HEK293 (cell line): ENCODE measurements around the gene CD74.
A peak's percentile ranks its signal among the peaks of the same experiment; 100 is the strongest.

Experiments
- FEZF1 ChIP-seq: fragments of 450-650 bp; formaldehyde crosslinking; IDR thresholded peaks from 2 replicates; pipeline ENCODE4 v1.5.1; 2016; ENCODE audit warnings: missing biosample characterization, missing genetic modification characterization
- IKZF3 ChIP-seq: fragments of 450-650 bp; IDR thresholded peaks from 2 replicates; pipeline ENCODE4 v1.5.0; 2018; ENCODE audit warnings: missing biosample characterization, mild to moderate bottlenecking, missing genetic modification characterization, moderate library complexity
- KLF8 ChIP-seq: fragments of 450-650 bp; formaldehyde crosslinking; IDR thresholded peaks from 2 replicates; pipeline ENCODE4 v1.5.1; 2016; ENCODE audit warnings: missing biosample characterization, missing genetic modification characterization
- TCF7L2 ChIP-seq: IDR thresholded peaks from 2 replicates; pipeline ENCODE4 v1.6.1; 2011; ENCODE audit warnings: low read depth, mild to moderate bottlenecking, inconsistent platforms, low read length, moderate library complexity, borderline replicate concordance
- ZNF121 ChIP-seq: fragments of 450-650 bp; formaldehyde crosslinking; IDR thresholded peaks from 2 replicates; pipeline ENCODE4 v1.5.1; 2016; ENCODE audit warnings: missing biosample characterization, missing genetic modification characterization
- ZNF16 ChIP-seq: fragments of 450-650 bp; formaldehyde crosslinking; IDR thresholded peaks from 2 replicates; pipeline ENCODE4 v1.5.1; 2016; ENCODE audit warnings: low read depth, missing biosample characterization, missing genetic modification characterization
- ZNF175 ChIP-seq: fragments of 450-650 bp; formaldehyde crosslinking; IDR thresholded peaks from 2 replicates; pipeline ENCODE4 v1.5.1; 2016; ENCODE audit warnings: missing biosample characterization, missing genetic modification characterization
- ZNF239 ChIP-seq: fragments of 450-650 bp; formaldehyde crosslinking; IDR thresholded peaks from 2 replicates; pipeline ENCODE4 v1.5.1; 2016; ENCODE audit warnings: missing biosample characterization, missing genetic modification characterization
- ZNF324 ChIP-seq: fragments of 450-650 bp; formaldehyde crosslinking; IDR thresholded peaks from 2 replicates; pipeline ENCODE4 v1.5.1; 2016; ENCODE audit warnings: missing biosample characterization, missing genetic modification characterization
- ZNF335 ChIP-seq: fragments of 450-650 bp; formaldehyde crosslinking; conservative IDR thresholded peaks from 2 replicates; pipeline ENCODE4 v1.5.1; 2016; ENCODE audit warnings: missing biosample characterization, missing genetic modification characterization
- ZNF341 ChIP-seq: fragments of 450-650 bp; formaldehyde crosslinking; IDR thresholded peaks from 2 replicates; pipeline ENCODE4; 2016; ENCODE audit warnings: low read depth, missing biosample characterization, missing genetic modification characterization
- ZNF350 ChIP-seq: fragments of 450-650 bp; formaldehyde crosslinking; IDR thresholded peaks from 2 replicates; pipeline ENCODE4 v1.5.0; 2017; ENCODE audit warnings: missing biosample characterization, mild to moderate bottlenecking, missing genetic modification characterization
- ZNF433 ChIP-seq: fragments of 450-650 bp; formaldehyde crosslinking; IDR thresholded peaks from 2 replicates; pipeline ENCODE4 v1.5.1; 2016; ENCODE audit warnings: missing biosample characterization, missing genetic modification characterization, low read depth
- ZNF530 ChIP-seq: fragments of 450-650 bp; formaldehyde crosslinking; IDR thresholded peaks from 2 replicates; pipeline ENCODE4 v1.5.1; 2016; ENCODE audit warnings: low read depth, missing biosample characterization, missing genetic modification characterization
- ZNF544 ChIP-seq: fragments of 450-650 bp; formaldehyde crosslinking; IDR thresholded peaks from 2 replicates; pipeline ENCODE4 v1.5.0; 2017; ENCODE audit warnings: missing biosample characterization, missing genetic modification characterization
- ZNF600 ChIP-seq: fragments of 450-650 bp; formaldehyde crosslinking; IDR thresholded peaks from 2 replicates; pipeline ENCODE4 v1.5.1; 2016; ENCODE audit warnings: missing biosample characterization, missing genetic modification characterization
- ZNF621 ChIP-seq: fragments of 450-650 bp; formaldehyde crosslinking; IDR thresholded peaks from 2 replicates; pipeline ENCODE4 v1.5.1; 2017; ENCODE audit warnings: missing biosample characterization, missing genetic modification characterization
- ZNF664 ChIP-seq: fragments of 450-650 bp; formaldehyde crosslinking; IDR thresholded peaks from 2 replicates; pipeline ENCODE4 v1.5.1; 2016; ENCODE audit warnings: missing biosample characterization, missing genetic modification characterization
- ZNF777 ChIP-seq: fragments of 450-650 bp; formaldehyde crosslinking; IDR thresholded peaks from 2 replicates; pipeline ENCODE4 v1.5.1; 2017; ENCODE audit warnings: missing biosample characterization, missing genetic modification characterization, borderline replicate concordance
- ZXDB ChIP-seq: fragments of 450-650 bp; formaldehyde crosslinking; IDR thresholded peaks from 2 replicates; pipeline ENCODE4 v1.5.1; 2016; ENCODE audit warnings: missing biosample characterization, missing genetic modification characterization
- TF ChIP-seq, protein P1 (sequence below): sonication (generic); formaldehyde crosslinking; IDR thresholded peaks from 2 replicates; pipeline ENCODE4 v1.8.1; 2022; ENCODE audit warnings: mild to moderate bottlenecking, moderate library complexity, missing genetic modification reagents
- TF ChIP-seq, protein P2 (sequence below): fragments of 450-650 bp; formaldehyde crosslinking; IDR thresholded peaks from 2 replicates; pipeline ENCODE4 v1.5.1; 2016; ENCODE audit warnings: missing biosample characterization, missing genetic modification characterization, low read depth
- TF ChIP-seq, protein P3 (sequence below): fragments of 450-650 bp; formaldehyde crosslinking; IDR thresholded peaks from 2 replicates; pipeline ENCODE4 v1.5.1; 2016; ENCODE audit warnings: missing biosample characterization, missing genetic modification characterization
- TF ChIP-seq, protein P4 (sequence below): fragments of 450-650 bp; formaldehyde crosslinking; IDR thresholded peaks from 2 replicates; pipeline ENCODE4 v1.5.1; 2017; ENCODE audit warnings: missing biosample characterization, missing genetic modification characterization
- TF ChIP-seq, protein P5 (sequence below): fragments of 450-650 bp; formaldehyde crosslinking; IDR thresholded peaks from 2 replicates; pipeline ENCODE4; 2016; ENCODE audit warnings: missing biosample characterization, missing genetic modification characterization
- TF ChIP-seq, protein P6 (sequence below): fragments of 450-650 bp; formaldehyde crosslinking; IDR thresholded peaks from 2 replicates; pipeline ENCODE4 v1.5.1; 2016; ENCODE audit warnings: missing biosample characterization, missing genetic modification characterization, low read depth
- TF ChIP-seq, protein P7 (sequence below): fragments of 450-650 bp; formaldehyde crosslinking; IDR thresholded peaks from 2 replicates; pipeline ENCODE4 v1.5.1; 2016; ENCODE audit warnings: missing biosample characterization, missing genetic modification characterization

The CD74 gene

DNA sequence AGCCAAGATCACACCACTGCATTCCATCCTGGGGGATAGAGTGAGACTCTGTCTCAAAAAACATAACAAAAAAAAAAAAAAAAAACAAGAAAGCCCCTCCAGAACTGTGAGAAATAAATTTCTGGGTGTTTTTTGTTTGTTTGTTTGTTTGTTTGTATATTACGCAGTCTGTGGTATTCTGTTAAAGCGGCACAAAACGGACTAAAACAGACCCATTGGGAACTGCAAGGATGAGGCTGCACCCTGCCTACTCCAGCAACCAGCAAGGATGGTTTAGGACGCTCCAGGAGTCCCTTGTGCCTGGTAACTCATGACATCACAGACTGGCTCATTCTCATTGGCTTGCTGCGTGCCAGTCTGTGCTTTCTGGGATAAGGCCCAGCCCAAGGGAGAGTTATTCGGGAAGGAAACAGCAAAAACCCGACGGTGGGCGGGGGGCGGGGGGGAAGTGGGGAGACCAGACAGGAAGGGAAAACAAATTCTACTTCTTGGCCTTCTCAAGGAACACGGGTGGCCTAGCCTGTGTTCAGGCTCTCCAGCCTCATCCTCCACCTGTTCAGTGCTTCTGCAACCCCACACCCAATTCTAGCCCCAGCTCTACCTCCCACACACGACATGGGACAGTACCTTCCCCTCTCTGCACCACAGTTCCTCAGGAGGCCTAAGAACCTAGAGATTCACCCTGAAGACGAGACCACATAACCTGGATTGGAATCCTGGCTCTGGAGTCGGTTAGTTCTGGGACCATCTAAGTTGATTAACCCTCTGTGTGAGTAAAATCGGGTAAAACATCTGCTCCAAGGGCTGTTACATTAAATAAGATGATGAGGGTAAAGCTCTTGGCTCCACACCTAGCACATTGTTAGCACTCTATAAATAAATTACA lies 2.8 kb downstream of the CD74 start (continued):
- TF ChIP-seq, protein P1, sequence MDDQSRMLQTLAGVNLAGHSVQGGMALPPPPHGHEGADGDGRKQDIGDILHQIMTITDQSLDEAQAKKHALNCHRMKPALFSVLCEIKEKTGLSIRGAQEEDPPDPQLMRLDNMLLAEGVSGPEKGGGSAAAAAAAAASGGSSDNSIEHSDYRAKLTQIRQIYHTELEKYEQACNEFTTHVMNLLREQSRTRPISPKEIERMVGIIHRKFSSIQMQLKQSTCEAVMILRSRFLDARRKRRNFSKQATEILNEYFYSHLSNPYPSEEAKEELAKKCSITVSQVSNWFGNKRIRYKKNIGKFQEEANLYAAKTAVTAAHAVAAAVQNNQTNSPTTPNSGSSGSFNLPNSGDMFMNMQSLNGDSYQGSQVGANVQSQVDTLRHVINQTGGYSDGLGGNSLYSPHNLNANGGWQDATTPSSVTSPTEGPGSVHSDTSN (CRISPR knock-in tag): no peak
- no peak for TF ChIP-seq ZNF324 (tag by site-specific recombination)
- no peak for TF ChIP-seq ZNF121 (tag by site-specific recombination)
- no peak for TF ChIP-seq ZNF544 (tag by site-specific recombination)
- TF ChIP-seq, protein P2, sequence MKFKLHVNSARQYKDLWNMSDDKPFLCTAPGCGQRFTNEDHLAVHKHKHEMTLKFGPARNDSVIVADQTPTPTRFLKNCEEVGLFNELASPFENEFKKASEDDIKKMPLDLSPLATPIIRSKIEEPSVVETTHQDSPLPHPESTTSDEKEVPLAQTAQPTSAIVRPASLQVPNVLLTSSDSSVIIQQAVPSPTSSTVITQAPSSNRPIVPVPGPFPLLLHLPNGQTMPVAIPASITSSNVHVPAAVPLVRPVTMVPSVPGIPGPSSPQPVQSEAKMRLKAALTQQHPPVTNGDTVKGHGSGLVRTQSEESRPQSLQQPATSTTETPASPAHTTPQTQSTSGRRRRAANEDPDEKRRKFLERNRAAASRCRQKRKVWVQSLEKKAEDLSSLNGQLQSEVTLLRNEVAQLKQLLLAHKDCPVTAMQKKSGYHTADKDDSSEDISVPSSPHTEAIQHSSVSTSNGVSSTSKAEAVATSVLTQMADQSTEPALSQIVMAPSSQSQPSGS (tag by site-specific recombination): peak; percentile 83
- TF ChIP-seq ZNF175: no peak
- TF ChIP-seq ZNF433: no peak
- TF ChIP-seq ZNF777 (tag by site-specific recombination): peak; percentile 90
- no peak for TF ChIP-seq ZNF530 (tag by site-specific recombination)
- TF ChIP-seq ZNF664: 0 out of 2 replicates have a peak, but pooled peaks have one; percentile 51
- TF ChIP-seq IKZF3: peak; percentile 75
- no peak; the same call in 1 of the 2 replicates for TF ChIP-seq ZNF341 (tag by site-specific recombination)
- TF ChIP-seq, protein P3, sequence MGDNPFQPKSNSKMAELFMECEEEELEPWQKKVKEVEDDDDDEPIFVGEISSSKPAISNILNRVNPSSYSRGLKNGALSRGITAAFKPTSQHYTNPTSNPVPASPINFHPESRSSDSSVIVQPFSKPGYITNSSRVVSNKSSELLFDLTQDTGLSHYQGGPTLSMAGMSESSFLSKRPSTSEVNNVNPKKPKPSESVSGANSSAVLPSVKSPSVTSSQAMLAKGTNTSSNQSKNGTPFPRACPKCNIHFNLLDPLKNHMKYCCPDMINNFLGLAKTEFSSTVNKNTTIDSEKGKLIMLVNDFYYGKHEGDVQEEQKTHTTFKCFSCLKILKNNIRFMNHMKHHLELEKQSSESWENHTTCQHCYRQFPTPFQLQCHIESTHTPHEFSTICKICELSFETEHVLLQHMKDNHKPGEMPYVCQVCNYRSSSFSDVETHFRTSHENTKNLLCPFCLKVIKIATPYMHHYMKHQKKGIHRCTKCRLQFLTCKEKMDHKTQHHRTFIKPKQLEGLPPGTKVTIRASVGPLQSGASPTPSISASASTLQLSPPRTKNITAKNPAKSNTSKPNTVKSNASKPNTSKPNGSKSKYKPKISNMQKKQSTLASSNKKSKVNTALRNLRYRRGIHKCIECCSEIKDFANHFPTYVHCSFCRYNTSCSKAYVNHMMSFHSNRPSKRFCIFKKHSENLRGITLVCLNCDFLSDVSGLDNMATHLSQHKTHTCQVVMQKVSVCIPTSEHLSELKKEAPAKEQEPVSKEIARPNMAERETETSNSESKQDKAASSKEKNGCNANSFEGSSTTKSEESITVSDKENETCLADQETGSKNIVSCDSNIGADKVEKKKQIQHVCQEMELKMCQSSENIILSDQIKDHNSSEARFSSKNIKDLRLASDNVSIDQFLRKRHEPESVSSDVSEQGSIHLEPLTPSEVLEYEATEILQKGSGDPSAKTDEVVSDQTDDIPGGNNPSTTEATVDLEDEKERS (tag by site-specific recombination): no peak
- TF ChIP-seq, protein P4, sequence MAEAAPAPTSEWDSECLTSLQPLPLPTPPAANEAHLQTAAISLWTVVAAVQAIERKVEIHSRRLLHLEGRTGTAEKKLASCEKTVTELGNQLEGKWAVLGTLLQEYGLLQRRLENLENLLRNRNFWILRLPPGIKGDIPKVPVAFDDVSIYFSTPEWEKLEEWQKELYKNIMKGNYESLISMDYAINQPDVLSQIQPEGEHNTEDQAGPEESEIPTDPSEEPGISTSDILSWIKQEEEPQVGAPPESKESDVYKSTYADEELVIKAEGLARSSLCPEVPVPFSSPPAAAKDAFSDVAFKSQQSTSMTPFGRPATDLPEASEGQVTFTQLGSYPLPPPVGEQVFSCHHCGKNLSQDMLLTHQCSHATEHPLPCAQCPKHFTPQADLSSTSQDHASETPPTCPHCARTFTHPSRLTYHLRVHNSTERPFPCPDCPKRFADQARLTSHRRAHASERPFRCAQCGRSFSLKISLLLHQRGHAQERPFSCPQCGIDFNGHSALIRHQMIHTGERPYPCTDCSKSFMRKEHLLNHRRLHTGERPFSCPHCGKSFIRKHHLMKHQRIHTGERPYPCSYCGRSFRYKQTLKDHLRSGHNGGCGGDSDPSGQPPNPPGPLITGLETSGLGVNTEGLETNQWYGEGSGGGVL: peak; percentile 65
- TF ChIP-seq ZNF239 (tag by site-specific recombination): no peak
- no peak for TF ChIP-seq TCF7L2
- TF ChIP-seq, protein P5, sequence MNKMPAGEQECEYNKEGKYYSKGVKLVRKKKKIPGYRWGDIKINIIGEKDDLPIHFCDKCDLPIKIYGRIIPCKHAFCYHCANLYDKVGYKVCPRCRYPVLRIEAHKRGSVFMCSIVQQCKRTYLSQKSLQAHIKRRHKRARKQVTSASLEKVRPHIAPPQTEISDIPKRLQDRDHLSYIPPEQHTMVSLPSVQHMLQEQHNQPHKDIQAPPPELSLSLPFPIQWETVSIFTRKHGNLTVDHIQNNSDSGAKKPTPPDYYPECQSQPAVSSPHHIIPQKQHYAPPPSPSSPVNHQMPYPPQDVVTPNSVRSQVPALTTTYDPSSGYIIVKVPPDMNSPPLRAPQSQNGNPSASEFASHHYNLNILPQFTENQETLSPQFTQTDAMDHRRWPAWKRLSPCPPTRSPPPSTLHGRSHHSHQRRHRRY (tag by site-specific recombination): no peak
- no peak for TF ChIP-seq ZNF16 (tag by site-specific recombination)
- 0 out of 2 replicates have a peak, but pooled peaks have one; percentile 31 for TF ChIP-seq ZXDB (tag by site-specific recombination)
- TF ChIP-seq ZNF335: no peak
- TF ChIP-seq, protein P6, sequence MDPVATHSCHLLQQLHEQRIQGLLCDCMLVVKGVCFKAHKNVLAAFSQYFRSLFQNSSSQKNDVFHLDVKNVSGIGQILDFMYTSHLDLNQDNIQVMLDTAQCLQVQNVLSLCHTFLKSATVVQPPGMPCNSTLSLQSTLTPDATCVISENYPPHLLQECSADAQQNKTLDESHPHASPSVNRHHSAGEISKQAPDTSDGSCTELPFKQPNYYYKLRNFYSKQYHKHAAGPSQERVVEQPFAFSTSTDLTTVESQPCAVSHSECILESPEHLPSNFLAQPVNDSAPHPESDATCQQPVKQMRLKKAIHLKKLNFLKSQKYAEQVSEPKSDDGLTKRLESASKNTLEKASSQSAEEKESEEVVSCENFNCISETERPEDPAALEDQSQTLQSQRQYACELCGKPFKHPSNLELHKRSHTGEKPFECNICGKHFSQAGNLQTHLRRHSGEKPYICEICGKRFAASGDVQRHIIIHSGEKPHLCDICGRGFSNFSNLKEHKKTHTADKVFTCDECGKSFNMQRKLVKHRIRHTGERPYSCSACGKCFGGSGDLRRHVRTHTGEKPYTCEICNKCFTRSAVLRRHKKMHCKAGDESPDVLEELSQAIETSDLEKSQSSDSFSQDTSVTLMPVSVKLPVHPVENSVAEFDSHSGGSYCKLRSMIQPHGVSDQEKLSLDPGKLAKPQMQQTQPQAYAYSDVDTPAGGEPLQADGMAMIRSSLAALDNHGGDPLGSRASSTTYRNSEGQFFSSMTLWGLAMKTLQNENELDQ (tag by site-specific recombination): 0 out of 2 replicates have a peak, but pooled peaks have one; percentile 14
- TF ChIP-seq, protein P7, sequence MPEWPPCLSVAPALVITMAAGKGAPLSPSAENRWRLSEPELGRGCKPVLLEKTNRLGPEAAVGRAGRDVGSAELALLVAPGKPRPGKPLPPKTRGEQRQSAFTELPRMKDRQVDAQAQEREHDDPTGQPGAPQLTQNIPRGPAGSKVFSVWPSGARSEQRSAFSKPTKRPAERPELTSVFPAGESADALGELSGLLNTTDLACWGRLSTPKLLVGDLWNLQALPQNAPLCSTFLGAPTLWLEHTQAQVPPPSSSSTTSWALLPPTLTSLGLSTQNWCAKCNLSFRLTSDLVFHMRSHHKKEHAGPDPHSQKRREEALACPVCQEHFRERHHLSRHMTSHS (tag by site-specific recombination): no peak
- no peak for TF ChIP-seq FEZF1 (tag by site-specific recombination)
- TF ChIP-seq ZNF350 (tag by site-specific recombination): no peak
- TF ChIP-seq ZNF600 (tag by site-specific recombination): peak; percentile 36; the same call in 1 of the 2 replicates
- TF ChIP-seq KLF8: 0 out of 2 replicates have a peak, but pooled peaks have one; percentile 14
- TF ChIP-seq ZNF621 (tag by site-specific recombination): no peak
